Caco-2 (cell line): ENCODE data around the gene NKAIN2. TPM values are rescaled to one million over a fixed set of nuclear protein-coding genes. Genes with fewer than 3 reads are reported as not detected.

Experiments
- BruUV-seq: library from RNA; stranded (reverse); fragments of 400-500 nt; replicated peaks from 2 replicates; lab custom pipeline; 2021; lab: Mats Ljungman, UMichigan
- CTCF ChIA-PET: fragments of 300-600 bp; sonication (Branson Sonifier 250); formaldehyde crosslinking; loops from one replicate; lab custom pipeline; 2022; ENCODE audit warnings: antibody characterized with exemption; lab: Charles Lee
- POLR2A ChIA-PET: fragments of 300-600 bp; sonication (Branson Sonifier 250); formaldehyde crosslinking; loops from one replicate; lab custom pipeline; 2022; ENCODE audit warnings: antibody characterized with exemption; lab: Charles Lee
- DNase-seq, 2 experiments: peaks; one replicate each; pipeline versions ENCODE4 v3.0.0 to v3.0.0-alpha.2; 2020 to 2022
- H3K27me3 ChIP-seq: replicated peaks from 2 replicates; pipeline ENCODE4 v1.6.0; 2011; ENCODE audit warnings: low read length; ENCODE audit not compliant: control insufficient read depth, insufficient read depth
- H3K36me3 ChIP-seq: 2 replicates; pipeline ENCODE4 v1.5.1; 2011; ENCODE audit warnings: low read length; ENCODE audit not compliant: control insufficient read depth, insufficient read depth
- H3K4me1 ChIP-seq: fragments of 250-450 bp; sonication (Bioruptor Pico); 2 replicates; pipeline ENCODE4 v1.5.1; 2020; ENCODE audit warnings: mild to moderate bottlenecking
- H3K4me3 ChIP-seq: 2 replicates; pipeline ENCODE4 v1.5.1; 2011; ENCODE audit warnings: low read depth, mild to moderate bottlenecking, control low read depth, low read length
- H3K9me3 ChIP-seq: fragments of 250-450 bp; sonication (Bioruptor Pico); 2 replicates; pipeline ENCODE4 v1.5.1; 2020; ENCODE audit warnings: mild to moderate bottlenecking, moderate library complexity
- H3K27ac Mint-ChIP-seq: one replicate; pipeline ENCODE4 v1.8.0; 2022; ENCODE audit warnings: mixed read lengths; ENCODE audit not compliant: unreplicated experiment
- H3K27me3 Mint-ChIP-seq: one replicate; pipeline ENCODE4 v1.8.0; 2022; ENCODE audit warnings: mixed read lengths; ENCODE audit not compliant: insufficient read depth, unreplicated experiment
- H3K36me3 Mint-ChIP-seq: one replicate; pipeline ENCODE4 v1.8.0; 2022; ENCODE audit warnings: mild to moderate bottlenecking, mixed read lengths; ENCODE audit not compliant: insufficient read depth, unreplicated experiment
- H3K4me1 Mint-ChIP-seq: one replicate; pipeline ENCODE4 v1.8.0; 2022; ENCODE audit warnings: low read depth, mixed read lengths; ENCODE audit not compliant: unreplicated experiment
- H3K4me3 Mint-ChIP-seq: one replicate; pipeline ENCODE4 v1.8.0; 2022; ENCODE audit warnings: mild to moderate bottlenecking, moderate library complexity, mixed read lengths; ENCODE audit not compliant: unreplicated experiment
- H3K9me3 Mint-ChIP-seq: one replicate; pipeline ENCODE4 v1.8.0; 2022; ENCODE audit warnings: mixed read lengths; ENCODE audit not compliant: unreplicated experiment
- CTCF ChIP-seq, 2 experiments: fragments of 200-600 bp in 1 of 2; IDR thresholded peaks; 1 replicate in 1 of 2; 2 replicates in 1 of 2; pipeline versions ENCODE4 v1.5.1 to v1.8.0; 2011 to 2022; ENCODE audit warnings: antibody characterized with exemption in 1 of 2, control low read depth in 1 of 2, inconsistent platforms in 1 of 2, low read depth in 1 of 2, low read length in 1 of 2, mild to moderate bottlenecking in 1 of 2, moderate library complexity in 1 of 2; ENCODE audit not compliant: insufficient read depth in 1 of 2, severe bottlenecking in 1 of 2, unreplicated experiment in 1 of 2
- intact Hi-C: fragments of 100-400 bp; cut with micrococcal nuclease; formaldehyde crosslinking; loops from one replicate; pipeline ENCODE4 v1.10.0; 2022; ENCODE audit not compliant: unreplicated experiment
- total RNA-seq: library from RNA; stranded (reverse); gene quantifications from 2 replicates; pipeline ENCODE4 v1.2.3, GENCODE V29; 2022

NKAIN2 gene
- total RNA-seq, 1 experiment from 2014 or later = not detected

- no peak overlapping the region for H3K27ac Mint-ChIP-seq
- Histone ChIP-seq H3K9me3 (no peaks in the 10 kb centered on the region), H3K4me3 (no peak overlapping the region), H3K27me3 (no peaks in the 10 kb centered on the region), H3K36me3 (no peaks in the 10 kb centered on the region), H3K4me1 (no peaks in the 10 kb centered on the region)
- no peak overlapping the region for H3K4me3 Mint-ChIP-seq
- peaks cover 8% of the 10 kb centered on the region for H3K27me3 Mint-ChIP-seq
- TF ChIP-seq CTCF (IDR thresholded peaks at IDR 0.05; ENCODE audit: insufficient read depth in 1 of 2, low read depth in 1 of 2, low read length in 1 of 2, severe bottlenecking in 1 of 2, unreplicated experiment in 1 of 2) = no peak
- BruUV-seq = no TSS peak
- H3K36me3 Mint-ChIP-seq = no peaks in the 10 kb centered on the region
- H3K9me3 Mint-ChIP-seq = no peaks in the 10 kb centered on the region
- intact Hi-C loops = no loop called here
- CTCF ChIA-PET = no interaction called here
- no peaks in the 10 kb centered on the region for H3K4me1 Mint-ChIP-seq
- POLR2A ChIA-PET = no interaction called here
- DNase-seq = no peak
Measured at GRCh38 chr6:124812067-124812466, 1008.4 kb downstream of the NKAIN2 start.

- no peaks in the 10 kb centered on the region for H3K4me1 Mint-ChIP-seq
- no peak for DNase-seq
- no peaks in the 10 kb centered on the region for H3K9me3 ChIP-seq
- H3K36me3 ChIP-seq = no peaks in the 10 kb centered on the region
- no peaks in the 10 kb centered on the region for H3K4me1 ChIP-seq
- H3K9me3 Mint-ChIP-seq = no peaks in the 10 kb centered on the region
- ChIA-PET CTCF (no interaction called here), POLR2A (no interaction called here)
- H3K27ac Mint-ChIP-seq = no peak overlapping the region
- no peak overlapping the region for H3K4me3 ChIP-seq
- H3K36me3 Mint-ChIP-seq = no peaks in the 10 kb centered on the region
- TF ChIP-seq CTCF (IDR thresholded peaks at IDR 0.05; ENCODE audit: insufficient read depth in 1 of 2, low read depth in 1 of 2, low read length in 1 of 2, severe bottlenecking in 1 of 2, unreplicated experiment in 1 of 2) = no peak
- BruUV-seq = no TSS peak
- H3K4me3 Mint-ChIP-seq = no peak overlapping the region
- H3K27me3 Mint-ChIP-seq = peaks cover 10% of the 10 kb centered on the region
- H3K27me3 ChIP-seq = no peaks in the 10 kb centered on the region
- intact Hi-C loops = no loop called here
Measured at GRCh38 chr6:124819346-124819745, 1015.7 kb downstream of the NKAIN2 start.

- Mint-ChIP-seq H3K4me1 (no peaks in the 10 kb centered on the region), H3K36me3 (no peaks in the 10 kb centered on the region), H3K27ac (no peak overlapping the region), H3K4me3 (no peak overlapping the region), H3K9me3 (no peaks in the 10 kb centered on the region), H3K27me3 (peaks cover 7% of the 10 kb centered on the region)
- H3K4me3 ChIP-seq = no peak overlapping the region
- H3K36me3 ChIP-seq = no peaks in the 10 kb centered on the region
- TF ChIP-seq CTCF (IDR thresholded peaks at IDR 0.05; ENCODE audit: insufficient read depth in 1 of 2, low read depth in 1 of 2, low read length in 1 of 2, severe bottlenecking in 1 of 2, unreplicated experiment in 1 of 2) = no peak
- ChIA-PET POLR2A (no interaction called here), CTCF (no interaction called here)
- no TSS peak for BruUV-seq
- no peaks in the 10 kb centered on the region for H3K9me3 ChIP-seq
- H3K4me1 ChIP-seq = no peaks in the 10 kb centered on the region
- intact Hi-C loops = no loop called here
- DNase-seq = no peak
- H3K27me3 ChIP-seq = no peaks in the 10 kb centered on the region
Measured at GRCh38 chr6:124822204-124822613, 1018.5 kb downstream of the NKAIN2 start.
